Testis (tissue), 2 donors: Measurements from ENCODE around the gene SINHCAF.

ENCODE experiments used
- CTCF ChIP-seq, 3 experiments: fragments of 450-650 bp in 2 of 3; fragments of 200-600 bp in 1 of 3; sonication (generic) in 1 of 3; IDR thresholded peaks; one replicate each; pipeline ENCODE4 v1.5.1; 2016 to 2019; ENCODE audit warnings: antibody characterized with exemption in 3 of 3, mild to moderate bottlenecking in 2 of 3, moderate library complexity in 1 of 3
- POLR2A ChIP-seq: fragments of 450-650 bp; IDR thresholded peaks from one replicate; pipeline ENCODE4 v1.6.1; 2017; ENCODE audit warnings: antibody characterized with exemption, mild to moderate bottlenecking, moderate library complexity

DNA sequence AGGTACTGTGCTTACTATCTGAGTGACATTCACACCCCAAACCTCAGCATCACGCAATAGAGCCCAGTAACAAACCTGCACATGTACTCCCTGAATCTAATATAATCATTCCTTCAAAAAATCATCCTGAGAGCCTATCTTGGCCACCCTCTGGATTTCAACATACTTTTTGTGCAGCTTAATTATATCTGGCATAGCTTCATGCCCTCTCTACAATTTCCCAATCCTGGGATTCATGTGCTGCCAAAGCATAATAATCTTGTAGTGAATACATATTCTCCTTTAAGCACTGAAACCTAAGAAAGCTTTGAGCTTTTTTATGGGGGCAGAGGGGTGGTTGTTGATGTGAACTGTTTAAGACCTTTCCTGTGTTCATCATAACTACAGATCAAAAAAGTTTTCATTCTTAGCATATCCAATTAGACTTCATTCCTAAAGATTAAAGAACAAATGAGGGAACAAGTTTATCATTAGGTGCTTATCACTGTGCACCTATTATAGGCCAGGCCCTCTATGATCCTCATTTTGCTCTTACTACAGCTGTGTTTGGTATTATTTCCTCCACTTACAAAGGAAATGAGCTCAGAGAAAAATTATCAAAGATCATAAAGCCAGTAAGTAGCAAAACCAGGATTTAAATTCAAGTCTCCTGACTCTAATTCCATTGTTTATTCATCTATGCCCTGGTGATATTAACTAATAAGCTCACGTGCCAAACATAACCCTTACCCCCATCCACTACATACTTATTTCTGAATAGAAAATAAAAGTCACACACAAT, 51.2 kb downstream of the SINHCAF start:
- TF ChIP-seq CTCF (IDR thresholded peaks at IDR 0.05) (no peak), POLR2A (no peak)
